ENCODE data around the gene ACTN1.

DNA sequence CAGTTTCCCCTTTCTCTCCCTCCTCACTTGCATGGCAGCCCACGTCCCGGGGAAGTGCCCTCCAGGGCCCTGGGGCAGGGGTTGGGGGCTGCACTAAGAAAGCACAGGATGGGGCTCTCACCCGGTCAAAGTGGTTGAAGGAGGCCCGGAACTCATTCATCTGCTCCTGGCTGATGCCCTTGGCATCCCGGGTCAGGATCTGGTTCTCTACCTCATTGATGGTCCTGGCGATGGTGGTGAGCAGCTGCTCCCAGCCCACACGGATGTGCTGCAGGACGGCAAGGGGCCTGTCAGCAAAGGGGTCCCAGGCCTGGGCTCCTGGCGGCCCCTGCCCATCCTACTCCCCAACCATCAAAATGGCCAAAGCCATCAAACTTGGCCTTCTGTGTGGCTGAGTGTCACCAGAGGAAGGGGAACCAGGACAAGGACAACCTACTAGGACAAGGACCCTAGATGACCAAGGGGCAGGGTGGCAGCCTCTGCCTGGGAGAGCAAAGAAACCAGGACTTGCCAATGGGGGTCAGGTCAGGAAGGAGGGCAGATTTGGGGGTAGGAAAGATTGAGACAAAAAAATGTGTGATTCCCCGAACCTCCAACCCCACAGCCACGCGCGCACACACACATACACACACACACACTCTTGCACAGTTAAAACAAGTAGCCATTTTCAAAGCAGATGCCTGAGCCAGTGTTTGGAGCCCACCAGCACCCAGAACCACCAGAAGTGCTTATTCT lies 99.1 kb downstream of the ACTN1 start:
- TF ChIP-seq, protein P1, sequence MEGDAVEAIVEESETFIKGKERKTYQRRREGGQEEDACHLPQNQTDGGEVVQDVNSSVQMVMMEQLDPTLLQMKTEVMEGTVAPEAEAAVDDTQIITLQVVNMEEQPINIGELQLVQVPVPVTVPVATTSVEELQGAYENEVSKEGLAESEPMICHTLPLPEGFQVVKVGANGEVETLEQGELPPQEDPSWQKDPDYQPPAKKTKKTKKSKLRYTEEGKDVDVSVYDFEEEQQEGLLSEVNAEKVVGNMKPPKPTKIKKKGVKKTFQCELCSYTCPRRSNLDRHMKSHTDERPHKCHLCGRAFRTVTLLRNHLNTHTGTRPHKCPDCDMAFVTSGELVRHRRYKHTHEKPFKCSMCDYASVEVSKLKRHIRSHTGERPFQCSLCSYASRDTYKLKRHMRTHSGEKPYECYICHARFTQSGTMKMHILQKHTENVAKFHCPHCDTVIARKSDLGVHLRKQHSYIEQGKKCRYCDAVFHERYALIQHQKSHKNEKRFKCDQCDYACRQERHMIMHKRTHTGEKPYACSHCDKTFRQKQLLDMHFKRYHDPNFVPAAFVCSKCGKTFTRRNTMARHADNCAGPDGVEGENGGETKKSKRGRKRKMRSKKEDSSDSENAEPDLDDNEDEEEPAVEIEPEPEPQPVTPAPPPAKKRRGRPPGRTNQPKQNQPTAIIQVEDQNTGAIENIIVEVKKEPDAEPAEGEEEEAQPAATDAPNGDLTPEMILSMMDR (IDR thresholded peaks at IDR 0.05) = no peak
- TF ChIP-seq EZH2 (IDR thresholded peaks at IDR 0.05) (no peak), EZH2phosphoT487 (IDR thresholded peaks at IDR 0.05) (no peak)
